Astrocyte of the cerebellum (primary cell): Measurements from ENCODE around the gene TEX22.

Experiments
- DNase-seq: peaks from one replicate; pipeline ENCODE4 v3.0.0-alpha.2; 2011; ENCODE audit warnings: low read depth
- H3K4me3 ChIP-seq: 2 replicates; pipeline ENCODE4 v1.5.1; 2011; ENCODE audit warnings: mild to moderate bottlenecking, low read depth, low read length, moderate library complexity
- CTCF ChIP-seq: IDR thresholded peaks from 2 replicates; pipeline ENCODE4 v1.5.1; 2012; ENCODE audit warnings: low read length, low read depth, moderate library complexity, mild to moderate bottlenecking; ENCODE audit errors: missing control alignments
- in situ Hi-C: cut with HindIII; loops from 2 replicates; pipeline ENCODE4 v1.10.0; 2017; ENCODE audit warnings: low sequenced_read_pairs

The TEX22 gene

GRCh38 chr14:105420974-105421674 lies 22.8 kb downstream of the TEX22 start:
- TF ChIP-seq CTCF: no peak
- in situ Hi-C loops: no loop called here
- no peak for DNase-seq
- H3K4me3 ChIP-seq: peak overlapping the region; percentile 79

- in situ Hi-C loops: no loop called here
- peak overlapping the region; percentile 79 for H3K4me3 ChIP-seq
- no peak for DNase-seq
- TF ChIP-seq CTCF: no peak
Observed at GRCh38 chr14:105421723-105422615, 23.6 kb downstream of the TEX22 start.

- TF ChIP-seq CTCF: no peak
- DNase-seq: no peak
- in situ Hi-C loops: no loop called here
- H3K4me3 ChIP-seq: no peak overlapping the region
Observed at GRCh38 chr14:105422695-105423487, 24.6 kb downstream of the TEX22 start.

- no peak for DNase-seq
- no peak overlapping the region for H3K4me3 ChIP-seq
- no peak for TF ChIP-seq CTCF
Observed at GRCh38 chr14:105423488-105424195, 25.3 kb downstream of the TEX22 start.

GRCh38 chr14:105424861-105425260 lies 26.5 kb downstream of the TEX22 start:
- DNase-seq: no peak
- H3K4me3 ChIP-seq: no peak overlapping the region
- TF ChIP-seq CTCF: no peak
- in situ Hi-C loops: no loop called here

More at GRCh38 chr14:105423488-105424195, 25.3 kb downstream of the TEX22 start:
- in situ Hi-C loops: no loop called here
